H1 (cell line): Measurements from ENCODE around the gene FKTN. TPM values are rescaled to one million over a fixed set of nuclear protein-coding genes. Genes with fewer than 3 reads are reported as not detected.

Experiments
- CTCF ChIA-PET: fragments of 300-600 bp; sonication (Branson Sonifier 250); formaldehyde crosslinking; loops from one replicate; lab custom pipeline; 2021; ENCODE audit not compliant: partially characterized antibody; lab: Charles Lee
- POLR2A ChIA-PET: fragments of 300-600 bp; sonication (Branson Sonifier 250); formaldehyde crosslinking; loops from one replicate; lab custom pipeline; 2021; ENCODE audit warnings: inconsistent platforms; ENCODE audit not compliant: partially characterized antibody; lab: Charles Lee
- DNase-seq, 2 experiments: peaks; one replicate each; pipeline versions ENCODE4 v3.0.0 to v3.0.0-alpha.2; 2010 to 2022; ENCODE audit warnings: low spot score in 2 of 2, low read depth in 1 of 2, mixed read lengths in 1 of 2
- FAIRE-seq: peaks from 2 replicates; lab custom pipeline; 2011; peaks lifted over from hg19 to GRCh38; lab: Jason Lieb, UNC
- H2AFZ ChIP-seq: 2 replicates; pipeline ENCODE4 v1.8.1; 2012; ENCODE audit warnings: low read length, inconsistent platforms
- H2AK5ac ChIP-seq: 2 replicates; pipeline ENCODE4 v1.6.1; 2013; ENCODE audit warnings: low read depth, low read length
- H2BK120ac ChIP-seq: replicated peaks from 2 replicates; pipeline ENCODE3; 2013; ENCODE audit warnings: low read depth, low read length, inconsistent platforms
- H2BK12ac ChIP-seq: 2 replicates; pipeline ENCODE4 v1.6.1; 2013; ENCODE audit warnings: low read depth, low read length
- H2BK15ac ChIP-seq: 2 replicates; pipeline ENCODE4 v1.6.1; 2013; ENCODE audit warnings: low read length
- H2BK20ac ChIP-seq: 2 replicates; pipeline ENCODE4 v1.6.1; 2013; ENCODE audit warnings: low read length
- H2BK5ac ChIP-seq: 2 replicates; pipeline ENCODE4 v1.6.1; 2013; ENCODE audit warnings: low read depth, low read length
- H3K14ac ChIP-seq: 2 replicates; pipeline ENCODE4 v1.6.1; 2013; ENCODE audit warnings: inconsistent platforms; ENCODE audit not compliant: insufficient read length
- H3K18ac ChIP-seq: 2 replicates; pipeline ENCODE4 v1.6.1; 2013; ENCODE audit warnings: low read length; ENCODE audit errors: extremely low read depth
- H3K23ac ChIP-seq: 2 replicates; pipeline ENCODE4 v1.6.1; 2013; ENCODE audit warnings: inconsistent platforms; ENCODE audit not compliant: insufficient read length
- H3K23me2 ChIP-seq: 2 replicates; pipeline ENCODE4 v1.6.1; 2013; ENCODE audit warnings: low read depth, low read length
- H3K27ac ChIP-seq: 2 replicates; pipeline ENCODE4 v1.6.1; 2011; ENCODE audit warnings: low read depth, low read length, inconsistent platforms
- H3K27me3 ChIP-seq, 4 experiments: replicated peaks in 1 of 4; 1 replicate in 1 of 4; 2 replicates in 3 of 4; pipeline versions ENCODE4 v1.6.1 to v1.8.1; 2011 to 2013; ENCODE audit warnings: low read length in 3 of 4, mild to moderate bottlenecking in 3 of 4, inconsistent platforms in 2 of 4, mixed read lengths in 2 of 4, moderate library complexity in 1 of 4; ENCODE audit not compliant: control insufficient read depth in 3 of 4, insufficient read depth in 3 of 4; ENCODE audit errors: extremely low read depth in 1 of 4
- H3K36me3 ChIP-seq, 4 experiments: 2 replicates each; pipeline versions ENCODE4 v1.6.1 to v1.8.1; 2011 to 2013; ENCODE audit warnings: mild to moderate bottlenecking in 4 of 4, low read length in 3 of 4, moderate library complexity in 2 of 4, control low read depth in 1 of 4, inconsistent platforms in 1 of 4; ENCODE audit not compliant: insufficient read depth in 4 of 4, control insufficient read depth in 2 of 4
- H3K4ac ChIP-seq: replicated peaks from 2 replicates; pipeline ENCODE3; 2013; ENCODE audit warnings: low read length, low read depth, mixed read lengths, inconsistent platforms; ENCODE audit not compliant: insufficient read length
- H3K4me1 ChIP-seq, 4 experiments: replicated peaks in 1 of 4; 1 replicate in 1 of 4; 2 replicates in 3 of 4; pipeline versions ENCODE4 v1.6.1 to v1.8.1; 2011 to 2013; ENCODE audit warnings: low read length in 3 of 4, inconsistent platforms in 2 of 4, mixed read lengths in 1 of 4; ENCODE audit not compliant: insufficient read depth in 4 of 4, control insufficient read depth in 3 of 4
- H3K4me2 ChIP-seq, 2 experiments: 2 replicates each; pipeline versions ENCODE4 v1.6.1 to v1.8.1; 2011 to 2013; ENCODE audit warnings: low read depth in 2 of 2, low read length in 2 of 2, control low read depth in 1 of 2, inconsistent platforms in 1 of 2, mild to moderate bottlenecking in 1 of 2; ENCODE audit not compliant: insufficient read depth in 1 of 2
- H3K4me3 ChIP-seq, 4 experiments: fragments of 200-600, 300-600 bp in 1 of 4; sonication (generic), shearing (Covaris generic), sonication (Bioruptor Twin) in 1 of 4; 2 replicates each; pipeline versions ENCODE4 v1.5.1 to v1.8.1; 2011 to 2016; ENCODE audit warnings: low read length in 4 of 4, low read depth in 3 of 4, control low read depth in 2 of 4, inconsistent platforms in 2 of 4, mild to moderate bottlenecking in 2 of 4, mixed read lengths in 1 of 4, moderate library complexity in 1 of 4; ENCODE audit not compliant: insufficient read depth in 2 of 4; ENCODE audit errors: extremely low read depth in 1 of 4
- H3K56ac ChIP-seq: replicated peaks from 2 replicates; pipeline ENCODE3; 2013; ENCODE audit warnings: low read depth, mild to moderate bottlenecking, mixed read lengths, low read length, inconsistent platforms; ENCODE audit not compliant: insufficient read length
- H3K79me1 ChIP-seq: 2 replicates; pipeline ENCODE4 v1.6.1; 2013; ENCODE audit warnings: low read depth, low read length, control low read depth
- H3K79me2 ChIP-seq, 2 experiments: 2 replicates each; pipeline versions ENCODE4 v1.6.1 to v1.8.1; 2012 to 2013; ENCODE audit warnings: low read length in 2 of 2, mild to moderate bottlenecking in 2 of 2, inconsistent platforms in 1 of 2; ENCODE audit not compliant: insufficient read depth in 2 of 2, control insufficient read depth in 1 of 2
- H3K9ac ChIP-seq, 4 experiments: replicated peaks in 1 of 4; 1 replicate in 1 of 4; 2 replicates in 3 of 4; pipeline versions ENCODE4 v1.6.1 to v1.8.1; 2011 to 2013; ENCODE audit warnings: low read depth in 3 of 4, low read length in 3 of 4, control low read depth in 2 of 4, mild to moderate bottlenecking in 2 of 4, moderate library complexity in 2 of 4, inconsistent platforms in 1 of 4; ENCODE audit errors: extremely low read depth in 1 of 4
- H3K9me3 ChIP-seq, 2 experiments: 2 replicates each; pipeline versions ENCODE4 v1.6.1 to v1.8.1; 2012 to 2013; ENCODE audit warnings: mild to moderate bottlenecking in 2 of 2, moderate library complexity in 2 of 2, control low read depth in 1 of 2, inconsistent platforms in 1 of 2, low read depth in 1 of 2, low read length in 1 of 2, mixed read lengths in 1 of 2; ENCODE audit not compliant: insufficient read depth in 2 of 2
- H4K20me1 ChIP-seq, 2 experiments: replicated peaks in 1 of 2; 2 replicates each; pipeline versions ENCODE3 to v1.8.1; 2011 to 2013; ENCODE audit warnings: inconsistent platforms in 2 of 2, low read length in 2 of 2, mild to moderate bottlenecking in 1 of 2; ENCODE audit not compliant: insufficient read depth in 2 of 2, control insufficient read depth in 1 of 2
- H4K5ac ChIP-seq: 2 replicates; pipeline ENCODE4 v1.6.1; 2013; ENCODE audit warnings: low read length, low read depth, mixed read lengths, inconsistent platforms; ENCODE audit not compliant: insufficient read length
- H4K8ac ChIP-seq: 2 replicates; pipeline ENCODE4 v1.8.0; 2013; ENCODE audit warnings: mild to moderate bottlenecking, moderate library complexity, low read length, inconsistent platforms; ENCODE audit not compliant: insufficient read depth; ENCODE audit errors: extremely low read depth
- H4K91ac ChIP-seq: replicated peaks from 2 replicates; pipeline ENCODE3; 2013; ENCODE audit warnings: low read length, mixed read lengths, inconsistent platforms; ENCODE audit not compliant: insufficient read length
- CBX8 ChIP-seq: fragments of 300-800, 300-1000 bp; sonication (generic); IDR thresholded peaks from 2 replicates; pipeline ENCODE4 v1.7.1; 2016; ENCODE audit warnings: low read depth, low read length, borderline replicate concordance
- CHD1 ChIP-seq: IDR thresholded peaks from 2 replicates; pipeline ENCODE4 v1.6.1; 2012; ENCODE audit warnings: low read depth, low read length, improper control_type of control experiment
- CTCF ChIP-seq, 3 experiments: IDR thresholded peaks; 1 replicate in 2 of 3; 2 replicates in 1 of 3; pipeline versions ENCODE4 v1.5.1 to v1.6.1; 2011; ENCODE audit warnings: low read length in 3 of 3, mild to moderate bottlenecking in 3 of 3, inconsistent platforms in 2 of 3, low read depth in 1 of 3, moderate library complexity in 1 of 3; ENCODE audit not compliant: insufficient read depth in 1 of 3; ENCODE audit errors: control extremely low read depth in 1 of 3
- GABPA ChIP-seq: IDR thresholded peaks from 2 replicates; pipeline ENCODE4 v1.6.1; 2011; ENCODE audit warnings: mild to moderate bottlenecking, low read length, moderate library complexity, borderline replicate concordance; ENCODE audit not compliant: insufficient read depth
- TCF12 ChIP-seq: IDR thresholded peaks from 2 replicates; pipeline ENCODE4 v1.6.1; 2011; ENCODE audit warnings: low read depth, mild to moderate bottlenecking, low read length
- ZNF274 ChIP-seq: IDR thresholded peaks from 2 replicates; pipeline ENCODE4 v1.7.0; 2012; ENCODE audit warnings: low read length, borderline replicate concordance; ENCODE audit errors: extremely low read depth
- WGBS, 2 experiments: shearing (Covaris generic) in 1 of 2; methylation state at CpG; one replicate each; pipeline versions ENCODE4 v1.1.6 to v1.1.7; 2013 to 2015; ENCODE audit warnings: low lambda C conversion rate in 2 of 2, mixed read lengths in 2 of 2, inconsistent platforms in 1 of 2, low coverage in 1 of 2, missing lambda C conversion rate in 1 of 2; ENCODE audit not compliant: insufficient replicate concordance in 2 of 2, insufficient coverage in 1 of 2, insufficient read length in 1 of 2; ENCODE audit errors: extremely low coverage in 1 of 2, missing lambda C conversion rate in 1 of 2; 5-methylcytosine and 5-hydroxymethylcytosine counted together
- polyA plus RNA-seq, 7 experiments: library from polyadenylated mRNA; depleted of rRNA in 3 of 7; stranded (reverse) in 5 of 7; unstranded in 2 of 7; fragments of >200 nt in 5 of 7; fragments of 200-250 nt in 2 of 7; gene quantifications; 1 replicate in 5 of 7; 2 replicates in 1 of 7; 4 replicates in 1 of 7; pipeline versions ENCODE4 v1.2.1 to v1.2.3, GENCODE V29; 2011 to 2013; ENCODE audit warnings: missing spikeins in 2 of 7, mixed read lengths in 2 of 7
- total RNA-seq: library from RNA; stranded (reverse); fragmentation: NEBNext Ultra II Directional; extraction: Animal tissue kit (Norgen Biotek cat#: 25700); gene quantifications from 2 replicates; pipeline ENCODE4 v1.2.1, GENCODE V29; 2021

FKTN gene
- total and polyA plus RNA-seq, 2 of the 8 experiments (the other 6 are each of a cell fraction or from before 2014, with no cell fraction given) = 2.7 to 13.4 TPM

GRCh38 chr9:105679257-105680022 lies 121.5 kb downstream of the FKTN start:
- FAIRE-seq (no peak), DNase-seq (no peak)
- no peak overlapping the region for H2BK20ac ChIP-seq
- H3K23ac ChIP-seq = no peak overlapping the region
- ChIA-PET CTCF (interaction anchor here (0.6 to 1.0 kb wide), 2 partner anchors 11 to 38 kb away, joined by 4 read pairs; no protein-coding TSS in a partner anchor), POLR2A (no interaction called here)
- no peak overlapping the region for H4K5ac ChIP-seq
- H3K4ac ChIP-seq = no peak overlapping the region
- H4K8ac ChIP-seq = no peak overlapping the region
- no peak overlapping the region for H2BK5ac ChIP-seq
- no peaks in the 10 kb centered on the region for H4K20me1 ChIP-seq
- H3K27ac ChIP-seq = no peak overlapping the region
- H3K4me1 ChIP-seq = peaks cover 0 to 8% (median 6%) of the 10 kb centered on the region in 4 experiments; a peak in 4 of 7 replicates
- H2AFZ ChIP-seq = no peak overlapping the region
- H2BK15ac ChIP-seq = no peak overlapping the region
- no peak overlapping the region for H3K4me2 ChIP-seq
- H2BK12ac ChIP-seq = no peak overlapping the region
- no peaks in the 10 kb centered on the region for H3K9me3 ChIP-seq
- H3K23me2 ChIP-seq = no peaks in the 10 kb centered on the region
- no peak overlapping the region for H3K14ac ChIP-seq
- no peak overlapping the region for H2AK5ac ChIP-seq
- 88% methylated on average over 8 of the region's 8 CpGs; no CpG with 5 or more reads in 1 of the 2 experiments for WGBS, 2 experiments
- no peaks in the 10 kb centered on the region for H3K36me3 ChIP-seq
- no peak overlapping the region for H3K9ac ChIP-seq
- H3K79me2 ChIP-seq = no peaks in the 10 kb centered on the region
- no peak overlapping the region for H3K56ac ChIP-seq
- no peaks in the 10 kb centered on the region for H3K79me1 ChIP-seq
- H3K27me3 ChIP-seq = no peaks in the 10 kb centered on the region
- no peak overlapping the region for H3K18ac ChIP-seq
- H3K4me3 ChIP-seq = no peak overlapping the region
- no peak overlapping the region for H4K91ac ChIP-seq
- no peak overlapping the region for H2BK120ac ChIP-seq
- TF ChIP-seq ZNF274 (no peak), GABPA (no peak), CTCF (IDR thresholded peaks at IDR 0.05; ENCODE audit: control extremely low read depth in 1 of 3, insufficient read depth in 1 of 3, low read depth in 1 of 3, low read length in 3 of 3) (no peak), TCF12 (no peak), CHD1 (no peak), CBX8 (no peak)
